NT2/D1 (cell line): ENCODE results near the gene MRPS23.

Experiments used
- DNase-seq: peaks from one replicate; pipeline ENCODE4 v3.0.0-alpha.2; 2011; ENCODE audit warnings: low read depth, low spot score
- H3K27me3 ChIP-seq: 2 replicates; pipeline ENCODE4 v1.6.0; 2011; ENCODE audit warnings: mild to moderate bottlenecking; ENCODE audit not compliant: insufficient read length, insufficient read depth
- H3K36me3 ChIP-seq: 2 replicates; pipeline ENCODE4 v1.6.1; 2011; ENCODE audit warnings: mild to moderate bottlenecking, low read length, mixed read lengths; ENCODE audit not compliant: insufficient read depth, insufficient read length
- H3K4me1 ChIP-seq: 2 replicates; pipeline ENCODE4 v1.5.1; 2011; ENCODE audit not compliant: insufficient read depth, insufficient read length
- H3K4me3 ChIP-seq: 2 replicates; pipeline ENCODE4 v1.5.1; 2011; ENCODE audit warnings: low read depth; ENCODE audit not compliant: insufficient read length
- H3K9ac ChIP-seq: 2 replicates; pipeline ENCODE4 v1.6.0; 2011; ENCODE audit warnings: low read depth; ENCODE audit not compliant: insufficient read length
- H3K9me3 ChIP-seq: 2 replicates; pipeline ENCODE4 v1.5.1; 2011; ENCODE audit warnings: mild to moderate bottlenecking, low read length; ENCODE audit not compliant: insufficient read depth
- SUZ12 ChIP-seq: IDR thresholded peaks from 2 replicates; pipeline ENCODE4 v1.6.1; 2011; ENCODE audit not compliant: insufficient read length, insufficient read depth; ENCODE audit errors: extremely low read depth
- YY1 ChIP-seq: IDR thresholded peaks from 2 replicates; pipeline ENCODE4 v1.6.1; 2011; ENCODE audit not compliant: insufficient read length, insufficient read depth
- ZNF274 ChIP-seq: IDR thresholded peaks from 2 replicates; pipeline ENCODE4 v1.6.1; 2011; ENCODE audit warnings: mild to moderate bottlenecking, low read depth, low read length

Gene MRPS23

DNA sequence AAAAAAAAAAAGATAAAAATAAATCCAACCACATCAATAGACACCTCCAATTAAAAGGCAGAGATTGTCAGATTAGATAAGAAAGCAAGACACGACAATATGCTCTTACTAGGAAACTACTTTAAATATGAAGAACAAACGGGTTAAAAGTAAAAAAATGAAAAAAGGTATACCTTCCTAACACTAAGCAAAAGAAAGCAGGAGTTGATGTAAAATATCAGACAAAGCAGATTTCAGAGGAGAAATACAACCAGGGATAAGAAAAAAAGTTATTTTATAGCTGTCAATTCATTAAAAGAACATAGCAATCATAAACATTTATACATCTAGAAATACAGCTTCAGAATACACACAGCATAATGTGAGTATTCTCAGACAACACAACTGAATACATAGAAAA lies 55.0 kb downstream of the MRPS23 start:
- H3K36me3 ChIP-seq = no peaks in the 10 kb centered on the region
- peaks cover 4% of the 10 kb centered on the region for H3K4me1 ChIP-seq
- no peak overlapping the region for H3K9ac ChIP-seq
- no peak for TF ChIP-seq YY1
- TF ChIP-seq SUZ12 = no peak
- no peak for TF ChIP-seq ZNF274
- no peak overlapping the region for H3K4me3 ChIP-seq
- H3K9me3 ChIP-seq = no peaks in the 10 kb centered on the region
- DNase-seq = no peak
- no peaks in the 10 kb centered on the region for H3K27me3 ChIP-seq

DNA sequence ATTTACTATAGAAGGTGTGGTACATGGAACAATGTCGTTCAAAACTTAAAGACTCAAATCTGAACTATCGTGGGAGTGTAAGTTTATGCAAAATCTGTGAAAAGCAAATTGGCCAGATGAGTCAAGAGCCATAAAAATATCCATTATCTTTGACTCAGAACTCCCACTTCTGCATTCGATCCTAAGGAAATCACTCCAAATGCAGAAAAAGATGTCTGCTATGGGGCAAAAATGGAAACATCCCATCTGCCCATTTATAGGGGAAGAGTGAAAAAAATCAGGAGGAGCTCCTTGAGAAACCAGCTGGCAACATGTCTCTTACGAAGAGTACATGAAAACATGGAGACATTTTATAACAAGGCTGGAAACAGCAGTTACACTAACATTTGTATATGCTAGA lies 61.1 kb downstream of the MRPS23 start:
- Histone ChIP-seq H3K4me1 (peaks cover 11% of the 10 kb centered on the region), H3K9ac (no peak overlapping the region), H3K36me3 (no peaks in the 10 kb centered on the region), H3K27me3 (peaks cover 9% of the 10 kb centered on the region), H3K4me3 (no peak overlapping the region), H3K9me3 (no peaks in the 10 kb centered on the region)
- no peak for DNase-seq
- no peak for TF ChIP-seq YY1
- TF ChIP-seq SUZ12 = no peak
- no peak for TF ChIP-seq ZNF274

DNA sequence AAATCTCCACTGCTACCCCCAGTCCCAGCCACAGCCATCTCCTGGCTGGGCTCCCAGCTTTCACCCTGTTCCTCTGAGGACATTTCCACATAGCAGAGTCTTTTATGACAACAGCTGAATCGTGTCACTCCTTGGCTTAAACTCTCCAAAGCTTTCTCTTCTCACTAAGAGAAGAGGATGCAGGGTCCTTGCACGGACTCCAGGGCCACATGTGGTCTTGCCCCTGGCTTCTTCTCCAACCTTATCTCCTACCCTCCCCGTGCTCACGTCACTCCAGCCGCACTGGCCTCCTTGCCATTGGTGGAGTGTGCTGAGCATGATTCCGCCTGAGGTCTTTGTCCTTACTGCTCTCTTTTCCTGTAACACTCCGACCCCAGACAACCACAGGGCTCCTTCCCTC lies 64.8 kb downstream of the MRPS23 start:
- Histone ChIP-seq H3K4me1 (peaks cover 19% of the 10 kb centered on the region), H3K36me3 (no peaks in the 10 kb centered on the region), H3K9me3 (no peaks in the 10 kb centered on the region), H3K4me3 (no peak overlapping the region), H3K27me3 (peaks cover 9% of the 10 kb centered on the region), H3K9ac (no peak overlapping the region)
- no peak for TF ChIP-seq SUZ12
- no peak for TF ChIP-seq ZNF274
- no peak for TF ChIP-seq YY1
- DNase-seq = no peak
